K562 (cell line): ENCODE results near the gene LAPTM5. TPM values are rescaled to one million over a fixed set of nuclear protein-coding genes. Genes with fewer than 3 reads are reported as not detected.

ENCODE experiments used
- AFF1 ChIP-seq, 2 experiments: fragments of 450-650 bp; IDR thresholded peaks; 2 replicates each; pipeline ENCODE4 v1.6.1; 2018; ENCODE audit warnings: mild to moderate bottlenecking in 2 of 2, low read depth in 1 of 2; ENCODE audit not compliant: partially characterized antibody in 2 of 2
- ARID3B ChIP-seq: fragments of 250-450 bp; sonication (Bioruptor Pico); IDR thresholded peaks from 2 replicates; pipeline ENCODE4 v1.4.0; 2020; ENCODE audit warnings: borderline replicate concordance
- BCL6 ChIP-seq: fragments of 250-450 bp; sonication (Bioruptor Pico); IDR thresholded peaks from 2 replicates; pipeline ENCODE4 v1.4.0; 2020
- CREB3 ChIP-seq: fragments of 450-650 bp; conservative IDR thresholded peaks from 2 replicates; pipeline ENCODE4 v1.6.1; 2016; ENCODE audit warnings: missing genetic modification characterization, low read depth, mild to moderate bottlenecking, missing compliant biosample characterization, moderate library complexity
- HES1 ChIP-seq: fragments of 450-650 bp; IDR thresholded peaks from 2 replicates; pipeline ENCODE4 v1.6.1; 2016; ENCODE audit warnings: low read depth, mild to moderate bottlenecking, moderate library complexity
- HNRNPK ChIP-seq: fragments of 200-400 bp; formaldehyde crosslinking; IDR thresholded peaks from one replicate; pipeline ENCODE4 v1.6.1; 2018; ENCODE audit warnings: mild to moderate bottlenecking, low read depth, low read length; ENCODE audit not compliant: poor library complexity, severe bottlenecking
- L3MBTL2 ChIP-seq: fragments of 450-650 bp; IDR thresholded peaks from 2 replicates; pipeline ENCODE4 v1.6.1; 2016; ENCODE audit warnings: mild to moderate bottlenecking, moderate library complexity
- PTTG1 ChIP-seq: fragments of 450-650 bp; IDR thresholded peaks from 2 replicates; pipeline ENCODE4 v1.6.1; 2016; ENCODE audit warnings: low read depth, mild to moderate bottlenecking, missing genetic modification characterization, missing compliant biosample characterization
- ZBTB2 ChIP-seq: fragments of 450-650 bp; IDR thresholded peaks from 2 replicates; pipeline ENCODE4 v1.6.1; 2016; ENCODE audit warnings: antibody characterized with exemption
- ZBTB9 ChIP-seq: fragments of 450-650 bp; formaldehyde crosslinking; IDR thresholded peaks from 2 replicates; pipeline ENCODE4 v1.4.0; 2020; ENCODE audit warnings: mild to moderate bottlenecking, moderate library complexity
- polyA plus RNA-seq, 8 experiments: library from polyadenylated mRNA; depleted of rRNA in 4 of 8; stranded (reverse) in 5 of 8; unstranded in 3 of 8; fragments of >200 nt; fragmentation: Nextera tagmentation in 2 of 8; fragmentation: Illumina TruSeq in 1 of 8; extraction: Ambion mirVana in 2 of 8; extraction: Trizol in 1 of 8; gene quantifications; 2 replicates each; pipeline versions ENCODE4 v1.2.1 to v1.2.3, GENCODE V29; 2011 to 2014; ENCODE audit warnings: inconsistent platforms in 1 of 8, missing spikeins in 1 of 8
- total RNA-seq, 7 experiments: library from RNA; depleted of rRNA in 6 of 7; stranded (reverse); fragments of >200 nt in 6 of 7; fragmentation: Illumina TruSeq in 2 of 7; extraction: Trizol in 2 of 7; gene quantifications; 2 replicates each; pipeline versions ENCODE4 v1.2.1 to v1.2.3, GENCODE V29; 2011 to 2021; ENCODE audit warnings: low replicate concordance in 1 of 7
- TF ChIP-seq, protein P1 (sequence below): sonication (generic); formaldehyde crosslinking; IDR thresholded peaks from 2 replicates; pipeline ENCODE4 v1.8.1; 2023; ENCODE audit warnings: mild to moderate bottlenecking, missing genetic modification reagents, moderate library complexity
- TF ChIP-seq, protein P2 (sequence below): sonication (generic); formaldehyde crosslinking; IDR thresholded peaks from 2 replicates; pipeline ENCODE4 v1.8.1; 2023; ENCODE audit warnings: mild to moderate bottlenecking, missing genetic modification reagents

The LAPTM5 gene
- total and polyA plus RNA-seq, 9 of the 15 experiments (the other 6 are each of a cell fraction or from before 2014, with no cell fraction given) = 2.4 to 47.3 (median 20.3) TPM

DNA sequence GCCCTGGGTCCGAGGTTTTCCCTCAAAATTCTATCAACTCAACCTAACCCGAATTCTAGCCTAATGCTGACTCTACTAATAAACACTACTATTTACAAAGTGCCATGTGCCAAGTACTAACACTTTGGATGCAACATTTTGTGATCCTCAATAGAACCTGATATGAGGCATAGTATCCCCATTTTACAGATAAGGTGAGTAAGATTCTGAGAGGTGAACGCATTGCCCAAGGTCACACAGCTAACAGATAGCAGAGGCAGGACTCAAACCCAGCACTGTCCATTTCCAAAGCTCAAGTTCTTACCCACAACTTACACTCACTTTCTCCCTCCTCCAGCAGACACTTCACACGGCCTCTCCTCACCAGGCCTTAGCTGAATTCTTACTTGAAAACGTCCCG, 46.0 kb upstream of the LAPTM5 start (continued):
- no peak for TF ChIP-seq ARID3B (CRISPR knock-in tag)
- TF ChIP-seq, protein P1, sequence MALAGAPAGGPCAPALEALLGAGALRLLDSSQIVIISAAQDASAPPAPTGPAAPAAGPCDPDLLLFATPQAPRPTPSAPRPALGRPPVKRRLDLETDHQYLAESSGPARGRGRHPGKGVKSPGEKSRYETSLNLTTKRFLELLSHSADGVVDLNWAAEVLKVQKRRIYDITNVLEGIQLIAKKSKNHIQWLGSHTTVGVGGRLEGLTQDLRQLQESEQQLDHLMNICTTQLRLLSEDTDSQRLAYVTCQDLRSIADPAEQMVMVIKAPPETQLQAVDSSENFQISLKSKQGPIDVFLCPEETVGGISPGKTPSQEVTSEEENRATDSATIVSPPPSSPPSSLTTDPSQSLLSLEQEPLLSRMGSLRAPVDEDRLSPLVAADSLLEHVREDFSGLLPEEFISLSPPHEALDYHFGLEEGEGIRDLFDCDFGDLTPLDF (CRISPR knock-in tag) = no peak
- TF ChIP-seq BCL6 (CRISPR knock-in tag) = no peak
- TF ChIP-seq, protein P2, sequence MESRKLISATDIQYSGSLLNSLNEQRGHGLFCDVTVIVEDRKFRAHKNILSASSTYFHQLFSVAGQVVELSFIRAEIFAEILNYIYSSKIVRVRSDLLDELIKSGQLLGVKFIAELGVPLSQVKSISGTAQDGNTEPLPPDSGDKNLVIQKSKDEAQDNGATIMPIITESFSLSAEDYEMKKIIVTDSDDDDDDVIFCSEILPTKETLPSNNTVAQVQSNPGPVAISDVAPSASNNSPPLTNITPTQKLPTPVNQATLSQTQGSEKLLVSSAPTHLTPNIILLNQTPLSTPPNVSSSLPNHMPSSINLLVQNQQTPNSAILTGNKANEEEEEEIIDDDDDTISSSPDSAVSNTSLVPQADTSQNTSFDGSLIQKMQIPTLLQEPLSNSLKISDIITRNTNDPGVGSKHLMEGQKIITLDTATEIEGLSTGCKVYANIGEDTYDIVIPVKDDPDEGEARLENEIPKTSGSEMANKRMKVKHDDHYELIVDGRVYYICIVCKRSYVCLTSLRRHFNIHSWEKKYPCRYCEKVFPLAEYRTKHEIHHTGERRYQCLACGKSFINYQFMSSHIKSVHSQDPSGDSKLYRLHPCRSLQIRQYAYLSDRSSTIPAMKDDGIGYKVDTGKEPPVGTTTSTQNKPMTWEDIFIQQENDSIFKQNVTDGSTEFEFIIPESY (CRISPR knock-in tag) = no peak
- no peak for TF ChIP-seq L3MBTL2
- TF ChIP-seq AFF1 (IDR thresholded peaks at IDR 0.05; ENCODE audit: low read depth in 1 of 2, partially characterized antibody in 2 of 2) = no peak
- TF ChIP-seq CREB3 (tag) = no peak
- no peak for TF ChIP-seq PTTG1 (tag)
- no peak for TF ChIP-seq ZBTB2
- no peak for TF ChIP-seq ZBTB9 (CRISPR knock-in tag)
- TF ChIP-seq HES1 = no peak
- TF ChIP-seq HNRNPK = no peak
